Subcutaneous adipose tissue (tissue), 4 donors: Measurements from ENCODE around the gene MYB. TPM values are rescaled to one million over a fixed set of nuclear protein-coding genes. Genes with fewer than 3 reads are reported as not detected.

Experiments
- total RNA-seq, 4 donors: library from RNA; depleted of rRNA; stranded (reverse); fragments of >200 nt; gene quantifications; one replicate each; pipeline ENCODE4 v1.1.0, GENCODE V29; 2016
- TF ChIP-seq, protein P1 (sequence below): fragments of 450-650 bp; IDR thresholded peaks from one replicate; pipeline ENCODE4 v1.5.1; 2016; ENCODE audit warnings: low read depth, mild to moderate bottlenecking, control low read depth, antibody characterized with exemption, moderate library complexity

MYB gene
- total RNA-seq, 4 donors from 2014 or later, result 0.33 to 2.2 (median 0.68) TPM; not detected in 1

GRCh38 chr6:135159531-135159930 lies 21.6 kb upstream of the MYB start:
- TF ChIP-seq, protein P1, sequence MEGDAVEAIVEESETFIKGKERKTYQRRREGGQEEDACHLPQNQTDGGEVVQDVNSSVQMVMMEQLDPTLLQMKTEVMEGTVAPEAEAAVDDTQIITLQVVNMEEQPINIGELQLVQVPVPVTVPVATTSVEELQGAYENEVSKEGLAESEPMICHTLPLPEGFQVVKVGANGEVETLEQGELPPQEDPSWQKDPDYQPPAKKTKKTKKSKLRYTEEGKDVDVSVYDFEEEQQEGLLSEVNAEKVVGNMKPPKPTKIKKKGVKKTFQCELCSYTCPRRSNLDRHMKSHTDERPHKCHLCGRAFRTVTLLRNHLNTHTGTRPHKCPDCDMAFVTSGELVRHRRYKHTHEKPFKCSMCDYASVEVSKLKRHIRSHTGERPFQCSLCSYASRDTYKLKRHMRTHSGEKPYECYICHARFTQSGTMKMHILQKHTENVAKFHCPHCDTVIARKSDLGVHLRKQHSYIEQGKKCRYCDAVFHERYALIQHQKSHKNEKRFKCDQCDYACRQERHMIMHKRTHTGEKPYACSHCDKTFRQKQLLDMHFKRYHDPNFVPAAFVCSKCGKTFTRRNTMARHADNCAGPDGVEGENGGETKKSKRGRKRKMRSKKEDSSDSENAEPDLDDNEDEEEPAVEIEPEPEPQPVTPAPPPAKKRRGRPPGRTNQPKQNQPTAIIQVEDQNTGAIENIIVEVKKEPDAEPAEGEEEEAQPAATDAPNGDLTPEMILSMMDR, result no peak

GRCh38 chr6:135161411-135162395 lies 19.4 kb upstream of the MYB start:
- TF ChIP-seq, protein P1, result no peak

DNA sequence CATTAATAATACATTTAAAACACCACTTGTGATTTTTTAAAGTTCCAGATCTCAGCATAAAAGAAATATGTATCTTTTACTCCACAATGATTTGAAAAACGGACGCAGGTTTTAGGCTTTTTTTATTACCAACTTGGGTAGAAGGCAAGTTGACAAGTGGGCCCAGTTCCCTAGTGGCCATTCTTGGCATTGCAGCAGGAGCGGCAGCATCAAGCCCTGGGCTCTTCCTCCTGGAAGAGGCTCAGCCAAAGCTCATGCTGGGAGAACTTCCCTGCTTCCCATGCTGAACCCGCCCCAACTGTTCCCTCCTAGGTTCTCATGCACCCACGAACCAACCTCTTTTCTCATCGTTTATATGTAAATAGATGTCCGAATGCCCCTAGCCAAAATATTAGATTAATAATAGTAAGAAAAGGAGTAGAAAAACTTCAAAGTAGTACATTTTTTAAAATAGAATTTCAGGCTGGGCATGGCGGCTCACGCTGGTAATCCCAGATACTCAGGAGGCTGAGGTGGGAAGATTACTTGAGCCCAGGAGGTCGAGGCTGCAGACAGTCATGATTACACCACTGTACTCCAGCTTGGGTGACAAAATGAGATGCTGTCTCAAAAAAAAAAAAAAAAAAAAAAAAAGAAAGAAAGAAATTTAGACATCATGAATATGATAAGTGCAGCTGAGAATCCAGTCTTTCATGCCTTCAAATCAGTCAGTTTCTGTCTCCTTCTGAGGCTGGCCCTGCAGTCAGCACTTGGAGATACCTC lies 18.2 kb upstream of the MYB start:
- TF ChIP-seq, protein P1, result no peak

DNA sequence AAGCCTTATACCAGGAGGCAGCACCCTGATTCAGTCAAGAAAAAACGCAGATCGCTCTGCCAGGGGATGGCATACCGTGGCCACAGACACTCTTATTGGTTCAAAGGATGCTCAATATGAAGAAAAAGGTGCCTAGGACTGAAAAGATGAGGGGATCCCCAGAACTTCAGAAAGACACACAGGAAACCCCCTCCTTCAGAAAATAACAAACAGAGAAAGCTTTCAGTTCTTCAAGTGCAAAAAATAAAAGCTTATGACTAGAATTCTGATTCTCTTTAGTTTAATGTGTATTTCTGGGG lies 17.7 kb upstream of the MYB start:
- TF ChIP-seq, protein P1, result no peak

GRCh38 chr6:135165031-135165430 lies 16.1 kb upstream of the MYB start:
- TF ChIP-seq, protein P1, result no peak

GRCh38 chr6:135166515-135166914 lies 14.6 kb upstream of the MYB start:
- TF ChIP-seq, protein P1, result no peak

DNA sequence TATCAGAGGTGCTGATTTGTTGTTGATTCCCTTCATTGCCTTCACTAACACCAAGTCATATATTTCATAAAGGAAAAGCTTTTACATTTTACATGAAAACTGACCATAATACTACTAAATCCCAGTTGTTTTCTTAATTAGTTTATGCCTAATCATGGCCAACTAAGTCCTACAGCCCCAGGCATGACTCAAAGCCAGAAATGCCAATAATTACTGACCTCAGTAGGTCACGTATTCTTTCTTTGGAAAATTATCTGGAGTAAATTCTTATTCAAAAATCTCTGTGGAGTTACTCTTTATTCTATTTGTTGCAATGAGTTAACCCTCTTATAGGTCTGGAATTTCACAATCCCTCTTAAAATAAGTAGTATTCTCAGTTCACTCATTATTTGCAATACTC lies 13.5 kb upstream of the MYB start:
- TF ChIP-seq, protein P1, result no peak
